ENCODE data around the gene SPA17. TPM values are rescaled to one million over a fixed set of nuclear protein-coding genes. Genes with fewer than 3 reads are reported as not detected.

SPA17 gene
- total RNA-seq, 1 donor from 2014 or later: 5.1 TPM

- DNase-seq: peak; percentile 54
Observed at GRCh38 chr11:124725719-124726105, 52.0 kb downstream of the SPA17 start.

- no peak for DNase-seq
Observed at GRCh38 chr11:124727474-124727873, 53.8 kb downstream of the SPA17 start.

- DNase-seq: no peak
Observed at GRCh38 chr11:124728134-124728533, 54.4 kb downstream of the SPA17 start.

GRCh38 chr11:124729571-124729970 is 55.9 kb downstream of the SPA17 start:
- DNase-seq: no peak

GRCh38 chr11:124732230-124732629 is 58.5 kb downstream of the SPA17 start:
- no peak for DNase-seq

GRCh38 chr11:124736736-124737135 is 63.0 kb downstream of the SPA17 start:
- no peak for DNase-seq

GRCh38 chr11:124737638-124738305 is 64.1 kb downstream of the SPA17 start:
- DNase-seq: no peak

GRCh38 chr11:124738713-124739478 is 65.2 kb downstream of the SPA17 start:
- DNase-seq: no peak

- DNase-seq: peak; percentile 87
Observed at GRCh38 chr11:124739479-124740276, 66.0 kb downstream of the SPA17 start, which contains the start of gene NRGN. Gene NRGN, plus strand, starts transcription at chr11:124739942. Its CDS starts 143 bp downstream, at chr11:124740085.

- DNase-seq: peak; percentile 47
Observed at GRCh38 chr11:124740277-124740882, 66.7 kb downstream of the SPA17 start.

GRCh38 chr11:124742555-124742954 is 68.9 kb downstream of the SPA17 start:
- no peak for DNase-seq

- no peak for DNase-seq
Observed at GRCh38 chr11:124743050-124743449, 69.3 kb downstream of the SPA17 start.

GRCh38 chr11:124745270-124745834 is 71.6 kb downstream of the SPA17 start:
- no peak for DNase-seq

GRCh38 chr11:124745835-124746620 is 72.3 kb downstream of the SPA17 start:
- no peak for DNase-seq

- peak; percentile 49 for DNase-seq
Observed at GRCh38 chr11:124746621-124747243, 73.0 kb downstream of the SPA17 start.

Small RNA genes within 50 kb of the gene (small RNA-seq; reads per million reads assigned to genes)
- not detected for gene RNA5SP352

Other genes with a start within 250 kb of the SPA17 start
- not detected for gene OR8B4, start 249.0 kb upstream of the SPA17 start, total RNA-seq
- gene OR8B8, start 228.2 kb upstream of the SPA17 start, total RNA-seq: not detected
- not detected for gene OR8B12, start 130.2 kb upstream of the SPA17 start, total RNA-seq
- not detected for gene OR8A1, start 103.9 kb upstream of the SPA17 start, total RNA-seq
- not detected for gene PANX3, start 62.5 kb upstream of the SPA17 start, total RNA-seq
- 42.7 TPM for gene TBRG1, start 51.0 kb upstream of the SPA17 start, total RNA-seq
- gene SIAE, start 165 bp upstream of the SPA17 start, total RNA-seq: 9.7 TPM
- 2.7 TPM for gene NRGN, start 66.0 kb downstream of the SPA17 start, total RNA-seq
- not detected for gene VSIG2, start 78.4 kb downstream of the SPA17 start, total RNA-seq
- 3.7 TPM for gene ESAM, start 88.4 kb downstream of the SPA17 start, total RNA-seq
- gene MSANTD2, start 126.5 kb downstream of the SPA17 start, total RNA-seq: 18.9 TPM
- 4.2 TPM for gene ROBO3, start 191.5 kb downstream of the SPA17 start, total RNA-seq
- 3.6 TPM for gene ROBO4, start 224.0 kb downstream of the SPA17 start, total RNA-seq
- not detected for gene HEPN1, start 245.3 kb downstream of the SPA17 start, total RNA-seq